DOHH2 (cell line): ENCODE data around the gene PDE4D.

Source experiments
- EZH2phosphoT487 ChIP-seq: fragments of 200-600 bp; sonication (generic); IDR thresholded peaks from 2 replicates; pipeline ENCODE4 v1.6.1; 2017; ENCODE audit warnings: borderline replicate concordance, mild to moderate bottlenecking, antibody characterized with exemption, low read length, moderate library complexity, mixed read lengths
- TF ChIP-seq, protein P1 (sequence below): fragments of 200-600 bp; sonication (generic); IDR thresholded peaks from one replicate; pipeline ENCODE4 v1.5.1; 2014; ENCODE audit warnings: antibody characterized with exemption, mild to moderate bottlenecking, low read depth, low read length; ENCODE audit not compliant: poor library complexity, severe bottlenecking

DNA sequence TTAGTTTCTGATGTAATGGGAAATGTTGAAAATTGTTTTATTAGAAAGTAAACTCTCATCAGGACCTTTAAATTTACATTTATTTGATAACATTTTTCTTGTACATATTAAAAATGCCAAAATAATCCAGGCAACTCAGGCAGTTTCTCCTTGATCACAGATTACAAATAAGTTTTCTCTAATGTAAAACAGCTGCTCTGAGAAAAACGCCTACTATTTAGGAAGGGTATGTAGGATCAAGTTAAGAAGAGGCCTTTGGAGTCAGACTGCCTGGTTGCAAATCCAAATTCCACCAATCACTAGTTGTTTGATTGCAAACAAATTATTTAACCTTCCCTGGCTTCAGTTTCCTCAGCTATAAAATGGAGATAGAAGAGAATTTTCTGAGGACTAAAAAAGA is 610.8 kb downstream of the PDE4D start:
- TF ChIP-seq, protein P1, sequence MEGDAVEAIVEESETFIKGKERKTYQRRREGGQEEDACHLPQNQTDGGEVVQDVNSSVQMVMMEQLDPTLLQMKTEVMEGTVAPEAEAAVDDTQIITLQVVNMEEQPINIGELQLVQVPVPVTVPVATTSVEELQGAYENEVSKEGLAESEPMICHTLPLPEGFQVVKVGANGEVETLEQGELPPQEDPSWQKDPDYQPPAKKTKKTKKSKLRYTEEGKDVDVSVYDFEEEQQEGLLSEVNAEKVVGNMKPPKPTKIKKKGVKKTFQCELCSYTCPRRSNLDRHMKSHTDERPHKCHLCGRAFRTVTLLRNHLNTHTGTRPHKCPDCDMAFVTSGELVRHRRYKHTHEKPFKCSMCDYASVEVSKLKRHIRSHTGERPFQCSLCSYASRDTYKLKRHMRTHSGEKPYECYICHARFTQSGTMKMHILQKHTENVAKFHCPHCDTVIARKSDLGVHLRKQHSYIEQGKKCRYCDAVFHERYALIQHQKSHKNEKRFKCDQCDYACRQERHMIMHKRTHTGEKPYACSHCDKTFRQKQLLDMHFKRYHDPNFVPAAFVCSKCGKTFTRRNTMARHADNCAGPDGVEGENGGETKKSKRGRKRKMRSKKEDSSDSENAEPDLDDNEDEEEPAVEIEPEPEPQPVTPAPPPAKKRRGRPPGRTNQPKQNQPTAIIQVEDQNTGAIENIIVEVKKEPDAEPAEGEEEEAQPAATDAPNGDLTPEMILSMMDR = no peak
- TF ChIP-seq EZH2phosphoT487 = no peak
